Psoas muscle (tissue), 8 donors: ENCODE results near the gene FBXO2. TPM values are rescaled to one million over a fixed set of nuclear protein-coding genes. Genes with fewer than 3 reads are reported as not detected.

Source experiments
- ATAC-seq, 4 donors: fragments of 200-7000 bp; cut with Tn5 transposase; one replicate each; pipeline ENCODE4 v1.9.1; 2020; ENCODE audit warnings: moderate library complexity in 3 of 4, mild to moderate bottlenecking in 2 of 4
- DNase-seq, 2 donors: peaks; one replicate each; pipeline ENCODE4 v3.0.0-alpha.2; 2020
- H3K27ac ChIP-seq: fragments of 200-600 bp; one replicate; pipeline ENCODE4 v1.8.0; 2022
- H3K27me3 ChIP-seq, 3 donors: fragments of 200-600 bp in 1 of 3; one replicate each; pipeline versions ENCODE4 v1.6.1 to v1.8.0; 2013 to 2022; ENCODE audit warnings: low read length in 2 of 3, mild to moderate bottlenecking in 2 of 3, moderate library complexity in 1 of 3; ENCODE audit not compliant: insufficient read depth in 3 of 3
- H3K36me3 ChIP-seq, 2 donors: fragments of 200-600 bp in 1 of 2; one replicate each; pipeline versions ENCODE4 v1.6.1 to v1.8.0; 2013 to 2022; ENCODE audit warnings: low read depth in 1 of 2, mild to moderate bottlenecking in 1 of 2, moderate library complexity in 1 of 2; ENCODE audit not compliant: insufficient read depth in 1 of 2
- H3K4me1 ChIP-seq: fragments of 200-600 bp; one replicate; pipeline ENCODE4 v1.8.0; 2022
- H3K4me3 ChIP-seq: fragments of 200-600 bp; one replicate; pipeline ENCODE4 v1.8.0; 2022; ENCODE audit warnings: mild to moderate bottlenecking
- H3K9me3 ChIP-seq: fragments of 200-600 bp; one replicate; pipeline ENCODE4 v1.8.0; 2022
- WGBS, 3 donors: extraction: QIAGEN DNeasy Blood & Tissue Kit; methylation state at CpG; one replicate each; pipeline versions ENCODE4 v1.1.6 to v1.1.7; 2013; 5-methylcytosine and 5-hydroxymethylcytosine counted together
- intact Hi-C, 2 donors: fragments of 100-400 bp; cut with DNase I; formaldehyde crosslinking; loops; one replicate each; pipeline versions ENCODE4 v1.11.0 to v1.14.2; 2022
- polyA plus RNA-seq, 3 donors: library from polyadenylated mRNA; stranded (reverse); fragments of 200-250 nt; gene quantifications; one replicate each; pipeline ENCODE4 v1.2.3, GENCODE V29; 2013
- total RNA-seq, 4 donors: library from RNA; stranded (reverse); fragmentation: NEBNext Ultra II Directional in 2 of 4; extraction: Animal tissue kit (Norgen Biotek cat#: 25700) in 2 of 4; gene quantifications; one replicate each; pipeline versions ENCODE4 v1.2.1 to v1.2.4, GENCODE V29; 2021 to 2023
- TF ChIP-seq, protein P1 (sequence below): fragments of 200-600 bp; IDR thresholded peaks from one replicate; pipeline ENCODE4 v1.8.0; 2022; ENCODE audit warnings: antibody characterized with exemption
- donor health status: healthy with polysubstance abuse.
- donor health status: DM: no; HTN: no; CAD: no; lungs with moderate emphysema.
- donor health status: Bipolar disorder and iron deficiency.
- donor health status: healthy.
- donor health status: DM: yes; HTN: yes; CAD: no.
- donor health status: DM: no; HTN: no; CAD: no.
- donor health status: DM: no; HTN: no; CAD: no.
- donor health status: DM: yes; HTN: yes; CAD: no.

FBXO2 gene
- total and polyA plus RNA-seq, 7 donors, result 0.35 to 20.9 (median 1.2) TPM

DNA sequence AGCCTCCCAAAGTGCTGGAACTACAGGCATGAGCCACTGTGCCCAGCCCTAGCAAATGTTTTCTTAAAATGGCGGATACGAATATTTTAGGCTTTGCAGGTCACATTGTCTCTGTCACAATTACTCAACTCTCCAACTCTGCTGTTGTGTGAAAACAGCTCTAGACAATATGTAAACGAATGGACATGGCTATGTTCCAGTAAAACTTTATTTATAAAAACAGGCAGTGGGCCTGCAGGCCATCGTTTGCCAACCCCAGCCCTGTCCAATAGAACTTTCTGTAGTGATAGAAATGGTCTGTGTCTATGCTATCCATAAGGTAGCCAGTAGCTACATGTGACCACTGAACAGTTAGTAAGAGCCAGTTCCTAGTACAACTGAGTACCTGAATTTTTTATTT, 5.5 kb upstream of the FBXO2 start:
- DNase-seq (no peak), ATAC-seq (no peak)
- no peaks in the 10 kb centered on the region for H3K27me3 ChIP-seq
- WGBS, 3 donors, result 81 to 90% (median 84%) methylated on average over 4 of the region's 4 CpGs
- TF ChIP-seq, protein P1, sequence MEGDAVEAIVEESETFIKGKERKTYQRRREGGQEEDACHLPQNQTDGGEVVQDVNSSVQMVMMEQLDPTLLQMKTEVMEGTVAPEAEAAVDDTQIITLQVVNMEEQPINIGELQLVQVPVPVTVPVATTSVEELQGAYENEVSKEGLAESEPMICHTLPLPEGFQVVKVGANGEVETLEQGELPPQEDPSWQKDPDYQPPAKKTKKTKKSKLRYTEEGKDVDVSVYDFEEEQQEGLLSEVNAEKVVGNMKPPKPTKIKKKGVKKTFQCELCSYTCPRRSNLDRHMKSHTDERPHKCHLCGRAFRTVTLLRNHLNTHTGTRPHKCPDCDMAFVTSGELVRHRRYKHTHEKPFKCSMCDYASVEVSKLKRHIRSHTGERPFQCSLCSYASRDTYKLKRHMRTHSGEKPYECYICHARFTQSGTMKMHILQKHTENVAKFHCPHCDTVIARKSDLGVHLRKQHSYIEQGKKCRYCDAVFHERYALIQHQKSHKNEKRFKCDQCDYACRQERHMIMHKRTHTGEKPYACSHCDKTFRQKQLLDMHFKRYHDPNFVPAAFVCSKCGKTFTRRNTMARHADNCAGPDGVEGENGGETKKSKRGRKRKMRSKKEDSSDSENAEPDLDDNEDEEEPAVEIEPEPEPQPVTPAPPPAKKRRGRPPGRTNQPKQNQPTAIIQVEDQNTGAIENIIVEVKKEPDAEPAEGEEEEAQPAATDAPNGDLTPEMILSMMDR, result no peak
- peaks cover 7% of the 10 kb centered on the region for H3K4me1 ChIP-seq
- no peak overlapping the region for H3K27ac ChIP-seq
- H3K9me3 ChIP-seq, result no peaks in the 10 kb centered on the region
- H3K36me3 ChIP-seq, result peaks cover 2 to 36% of the 10 kb centered on the region in 2 donors
- no peak overlapping the region for H3K4me3 ChIP-seq
- intact Hi-C loops, result no loop called here

DNA sequence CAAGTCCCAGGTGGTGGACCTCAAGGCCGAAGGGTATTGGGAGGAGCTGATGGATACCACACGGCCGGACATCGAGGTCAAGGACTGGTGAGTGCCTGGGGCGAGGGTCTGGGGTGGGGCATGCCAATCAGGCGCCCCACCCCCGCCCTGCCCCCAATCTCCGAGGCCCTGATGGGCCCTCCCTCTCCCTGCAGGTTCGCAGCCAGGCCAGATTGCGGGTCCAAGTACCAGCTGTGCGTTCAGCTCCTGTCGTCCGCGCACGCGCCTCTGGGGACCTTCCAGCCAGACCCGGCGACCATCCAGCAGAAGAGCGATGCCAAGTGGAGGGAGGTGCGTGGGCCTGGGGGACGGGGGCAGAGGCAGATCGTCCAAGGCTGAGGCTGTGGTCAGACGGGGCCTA, 4.3 kb upstream of the FBXO2 start:
- no peak for ATAC-seq
- peak in 1 of 2 donors; percentile 45 for DNase-seq
- Histone ChIP-seq H3K9me3 (no peaks in the 10 kb centered on the region), H3K36me3 (peaks cover 2 to 36% of the 10 kb centered on the region in 2 donors), H3K4me3 (no peak overlapping the region), H3K4me1 (peaks cover 7% of the 10 kb centered on the region), H3K27me3 (no peaks in the 10 kb centered on the region), H3K27ac (no peak overlapping the region)
- TF ChIP-seq, protein P1, result no peak
- intact Hi-C loops, result no loop called here
- WGBS, 3 donors, result 80 to 85% (median 83%) methylated on average over 22 to 23 of the region's 23 CpGs

DNA sequence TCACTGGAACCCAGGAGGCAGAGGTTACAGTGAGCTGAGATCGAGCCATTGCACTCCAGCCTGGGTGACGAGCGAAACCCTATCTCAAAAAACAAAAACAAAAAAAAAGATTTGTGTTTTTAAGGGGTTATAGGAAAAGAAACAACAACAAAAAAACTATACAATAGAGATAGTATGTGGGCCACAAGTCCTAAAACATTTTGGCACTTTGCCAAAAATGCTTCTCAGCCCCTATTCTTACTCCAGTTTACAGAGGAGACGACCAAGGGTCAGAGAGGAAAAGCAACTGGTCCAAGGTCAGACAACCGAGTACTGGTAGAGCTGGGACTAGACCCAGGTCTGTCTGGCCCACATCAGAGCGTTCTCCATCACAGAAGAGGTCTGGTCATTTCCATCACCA, 3.4 kb upstream of the FBXO2 start:
- intact Hi-C loops, result no loop called here
- 61 to 77% (median 68%) methylated on average over 6 of the region's 6 CpGs for WGBS, 3 donors
- ATAC-seq (no peak), DNase-seq (no peak)
- H3K27me3 ChIP-seq, result no peaks in the 10 kb centered on the region
- no peak overlapping the region for H3K4me3 ChIP-seq
- TF ChIP-seq, protein P1, result no peak
- peaks cover 7% of the 10 kb centered on the region for H3K4me1 ChIP-seq
- no peak overlapping the region for H3K27ac ChIP-seq
- peaks cover 2 to 36% of the 10 kb centered on the region in 2 donors for H3K36me3 ChIP-seq
- no peaks in the 10 kb centered on the region for H3K9me3 ChIP-seq

DNA sequence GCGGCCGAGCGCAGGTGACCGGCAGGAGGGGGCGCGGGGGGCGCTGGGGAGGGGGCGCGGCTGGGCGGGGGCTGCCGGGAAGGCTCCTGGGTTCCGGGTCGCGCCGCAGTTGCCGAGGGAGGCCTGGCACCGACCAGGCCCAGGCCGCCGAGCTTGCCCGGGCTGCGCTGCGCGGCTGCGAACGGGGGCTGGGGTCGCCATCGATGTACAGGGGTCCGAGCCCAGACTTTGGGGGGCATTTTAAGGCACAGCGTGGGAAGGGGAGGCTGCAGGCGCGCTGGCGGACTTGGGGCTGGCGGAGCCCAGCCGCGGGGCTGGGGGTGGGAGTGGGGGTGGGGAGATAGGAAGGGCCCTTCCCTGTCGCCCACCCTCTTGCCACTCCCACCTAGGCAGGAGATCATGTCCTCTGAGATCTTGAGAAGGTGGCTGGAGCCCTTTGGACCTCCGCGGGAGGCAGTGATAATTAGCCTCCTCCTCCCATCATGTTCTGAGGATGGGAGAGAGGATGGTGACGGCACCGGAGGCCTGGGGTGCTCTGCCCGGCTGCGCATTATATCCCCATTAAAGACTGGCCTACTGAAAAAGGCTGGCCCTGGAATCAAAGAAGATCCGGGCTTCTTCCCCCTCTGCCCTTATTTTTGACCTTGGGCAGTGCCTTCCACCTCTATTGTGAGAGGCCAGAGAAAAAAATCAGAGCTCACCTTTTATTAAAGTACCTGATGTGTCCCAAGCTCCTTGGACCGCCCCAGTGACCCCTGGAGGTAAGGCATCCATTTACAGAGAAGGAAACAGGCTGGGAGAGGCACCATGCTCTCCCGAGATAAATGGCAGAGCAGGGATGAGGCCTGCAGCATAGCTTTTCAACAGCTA, 945 bp upstream of the FBXO2 start:
- TF ChIP-seq, protein P1, result no peak
- Histone ChIP-seq H3K4me1 (peaks cover 9% of the 10 kb centered on the region), H3K27ac (no peak overlapping the region), H3K4me3 (peak overlapping the region; percentile 77), H3K9me3 (no peaks in the 10 kb centered on the region), H3K27me3 (peaks cover 0 to 4% (median 2%) of the 10 kb centered on the region in 3 donors), H3K36me3 (peaks cover 2 to 23% of the 10 kb centered on the region in 2 donors)
- 10 to 17% (median 15%) methylated on average over 24 to 45 of the region's 45 CpGs for WGBS, 3 donors
- intact Hi-C loops, result loop anchor here in 1 of 2 donors (5.0 kb wide), 1 partner anchor 62 kb away; no protein-coding TSS in a partner anchor
- no peak for DNase-seq
- peak; percentile 2 to 32 (median 8) for ATAC-seq
